GM18526 (cell line): ENCODE measurements around the gene C3orf52.

Experiments
- POLR2A ChIP-seq: IDR thresholded peaks from 3 replicates; pipeline ENCODE4 v1.6.1; 2011; ENCODE audit not compliant: insufficient read length; ENCODE audit errors: extremely low read depth

The C3orf52 gene

GRCh38 chr3:112124907-112125607, 38.9 kb downstream of the C3orf52 start:
- no peak for TF ChIP-seq POLR2A

GRCh38 chr3:112126511-112126911, 40.3 kb downstream of the C3orf52 start:
- TF ChIP-seq POLR2A = no peak

- no peak for TF ChIP-seq POLR2A
Measured at GRCh38 chr3:112127522-112128494, 41.6 kb downstream of the C3orf52 start.

- no peak for TF ChIP-seq POLR2A
Measured at GRCh38 chr3:112128843-112129727, 42.9 kb downstream of the C3orf52 start.

GRCh38 chr3:112129925-112130637, 43.9 kb downstream of the C3orf52 start:
- no peak for TF ChIP-seq POLR2A

GRCh38 chr3:112130638-112130993, 44.4 kb downstream of the C3orf52 start:
- TF ChIP-seq POLR2A = no peak

- no peak for TF ChIP-seq POLR2A
Measured at GRCh38 chr3:112131111-112131510, 44.9 kb downstream of the C3orf52 start.

GRCh38 chr3:112132088-112132487, 45.9 kb downstream of the C3orf52 start:
- no peak for TF ChIP-seq POLR2A

- no peak for TF ChIP-seq POLR2A
Measured at GRCh38 chr3:112132554-112132953, 46.4 kb downstream of the C3orf52 start.

- TF ChIP-seq POLR2A = peak; percentile 51
Measured at GRCh38 chr3:112132975-112133448, 46.8 kb downstream of the C3orf52 start, which contains the start of gene GCSAM. Gene GCSAM, minus strand, starts transcription at chr3:112133248. Its CDS starts 128 bp downstream, at chr3:112133120.

GRCh38 chr3:112133626-112134334, 47.6 kb downstream of the C3orf52 start:
- no peak for TF ChIP-seq POLR2A

GRCh38 chr3:112134335-112135124, 48.3 kb downstream of the C3orf52 start:
- TF ChIP-seq POLR2A = no peak

- TF ChIP-seq POLR2A = no peak
Measured at GRCh38 chr3:112136046-112136445, 49.9 kb downstream of the C3orf52 start.
